ENCODE measurements around the gene IFTAP.

IFTAP gene

DNA sequence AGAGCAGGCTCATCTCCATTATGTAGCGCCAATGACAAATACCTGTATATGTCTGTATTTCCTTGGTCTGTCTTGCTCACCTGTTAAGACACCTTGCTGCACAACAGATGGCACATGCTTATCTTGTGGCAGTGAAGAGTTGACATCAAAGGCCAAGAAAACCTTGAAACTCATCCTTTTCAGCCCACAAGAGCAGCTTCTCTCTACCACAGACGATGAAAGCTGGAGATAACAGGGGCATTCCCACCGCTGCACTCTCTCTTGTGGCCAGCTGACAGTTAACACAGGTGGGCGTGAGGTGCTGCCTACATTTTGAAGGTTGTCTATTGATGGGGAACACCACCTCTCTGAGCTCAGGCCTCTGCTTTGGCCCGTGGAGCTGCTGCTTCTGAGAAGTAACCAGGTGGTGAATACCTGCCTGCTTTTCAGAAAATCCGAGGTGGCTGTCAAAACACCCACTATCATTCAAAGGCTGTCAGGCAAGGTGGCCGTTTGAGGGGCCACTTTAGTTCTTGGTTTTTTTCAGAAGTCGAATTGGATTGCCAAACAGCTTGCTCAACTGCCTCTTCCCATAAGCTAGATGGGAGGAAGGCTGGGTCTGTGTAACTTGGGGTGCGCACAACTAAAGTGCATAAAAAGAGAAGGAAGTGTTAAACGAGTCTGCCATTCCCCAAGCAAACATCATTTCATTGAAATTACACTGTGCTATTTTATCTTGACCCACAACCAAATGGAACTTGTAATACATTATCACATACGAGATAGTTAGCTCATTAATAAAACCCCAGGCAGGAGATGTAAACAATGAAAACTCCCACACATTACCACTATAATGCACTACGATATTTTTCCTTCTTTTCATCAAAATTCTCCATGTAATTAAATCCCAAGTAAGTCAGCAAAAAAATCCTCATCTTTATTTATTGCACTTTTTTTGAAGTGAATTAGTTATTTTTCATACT, 90.8 kb downstream of the IFTAP start:
- ATAC-seq (ENCODE audit: low read depth) (no peak), DNase-seq (ENCODE audit: low spot score) (no peak)
- no peaks in the 10 kb centered on the region for H3K27me3 ChIP-seq (ENCODE audit: insufficient read depth, poor library complexity, severe bottlenecking)
- H3K4me3 ChIP-seq (ENCODE audit: severe bottlenecking), result no peak overlapping the region
- H3K27ac ChIP-seq (ENCODE audit: poor library complexity, severe bottlenecking), result no peak overlapping the region
- H3K36me3 ChIP-seq (ENCODE audit: low read depth), result no peaks in the 10 kb centered on the region
- no peaks in the 10 kb centered on the region for H3K9me3 ChIP-seq (ENCODE audit: severe bottlenecking)
- no peaks in the 10 kb centered on the region for H3K4me1 ChIP-seq (ENCODE audit: insufficient read depth, poor library complexity, severe bottlenecking)
- no peak for TF ChIP-seq CTCF (IDR thresholded peaks at IDR 0.05; ENCODE audit: poor library complexity, severe bottlenecking)

DNA sequence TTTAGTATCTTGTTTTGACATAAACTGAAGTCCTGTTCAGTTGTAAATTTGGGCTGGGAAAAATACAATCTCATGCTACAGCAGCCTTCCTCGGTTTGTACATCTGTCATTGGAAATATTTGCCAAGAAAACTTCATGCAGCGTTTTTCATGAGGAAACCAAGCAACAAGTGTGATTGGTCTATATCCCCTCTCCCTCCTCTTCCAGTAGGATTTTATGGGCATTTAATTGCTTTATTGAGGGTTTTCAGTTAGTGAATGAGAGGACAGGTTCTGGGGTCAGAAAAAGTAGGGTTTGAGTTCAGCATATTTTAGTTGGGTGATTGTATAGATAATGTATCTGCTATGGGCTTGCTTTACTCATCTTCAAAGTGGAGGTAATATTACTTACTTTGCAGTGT, 93.8 kb downstream of the IFTAP start:
- no peak for TF ChIP-seq CTCF (IDR thresholded peaks at IDR 0.05; ENCODE audit: poor library complexity, severe bottlenecking)
- ATAC-seq (ENCODE audit: low read depth), result no peak
- H3K36me3 ChIP-seq (ENCODE audit: low read depth), result no peaks in the 10 kb centered on the region
- H3K4me1 ChIP-seq (ENCODE audit: insufficient read depth, poor library complexity, severe bottlenecking), result no peaks in the 10 kb centered on the region
- H3K27me3 ChIP-seq (ENCODE audit: insufficient read depth, poor library complexity, severe bottlenecking), result peaks cover 11% of the 10 kb centered on the region
- no peaks in the 10 kb centered on the region for H3K9me3 ChIP-seq (ENCODE audit: severe bottlenecking)
- no peak overlapping the region for H3K27ac ChIP-seq (ENCODE audit: poor library complexity, severe bottlenecking)
- no peak for DNase-seq (ENCODE audit: low spot score)
- H3K4me3 ChIP-seq (ENCODE audit: severe bottlenecking), result no peak overlapping the region

DNA sequence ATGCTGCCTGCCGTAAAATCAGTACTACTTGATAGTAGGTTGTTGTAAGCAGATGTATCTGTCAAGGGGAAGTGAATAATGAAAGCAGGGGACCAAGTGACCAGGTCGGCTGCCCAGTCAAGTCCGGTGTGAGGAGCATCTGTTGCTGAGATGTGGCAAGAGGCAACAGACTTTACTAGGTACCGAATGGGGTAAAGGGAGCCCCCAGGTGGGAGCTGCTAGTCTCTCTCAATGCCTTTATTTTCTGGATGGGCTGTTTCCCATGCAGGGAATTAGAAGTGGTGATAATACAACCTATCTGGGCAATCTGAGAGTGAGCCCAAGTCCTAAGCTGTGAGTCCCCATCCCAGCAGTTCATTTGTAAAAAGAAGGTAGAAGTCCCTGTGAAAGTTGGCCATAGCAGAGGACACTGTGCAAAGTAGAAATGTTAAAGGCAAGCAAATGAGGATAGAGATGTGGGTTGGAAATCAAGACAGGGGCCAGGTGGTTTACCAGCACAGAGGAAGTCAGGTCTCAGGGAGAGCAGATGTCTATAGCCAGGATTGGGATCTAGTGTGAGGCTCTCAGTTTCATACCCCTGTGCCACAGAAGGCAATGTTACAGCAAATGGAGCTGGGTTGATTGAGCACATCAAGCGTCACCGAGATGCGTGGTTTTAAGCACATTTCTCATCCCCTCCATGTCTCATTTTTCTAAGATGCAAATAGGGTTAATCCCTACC, 94.4 kb downstream of the IFTAP start:
- ATAC-seq (ENCODE audit: low read depth) (0 out of 3 replicates have a peak, but pooled peaks have one; percentile 17), DNase-seq (ENCODE audit: low spot score) (no peak)
- no peak for TF ChIP-seq CTCF (IDR thresholded peaks at IDR 0.05; ENCODE audit: poor library complexity, severe bottlenecking)
- Histone ChIP-seq H3K4me1 (ENCODE audit: insufficient read depth, poor library complexity, severe bottlenecking) (no peaks in the 10 kb centered on the region), H3K36me3 (ENCODE audit: low read depth) (no peaks in the 10 kb centered on the region), H3K27ac (ENCODE audit: poor library complexity, severe bottlenecking) (no peak overlapping the region), H3K27me3 (ENCODE audit: insufficient read depth, poor library complexity, severe bottlenecking) (peaks cover 11% of the 10 kb centered on the region), H3K4me3 (ENCODE audit: severe bottlenecking) (no peak overlapping the region), H3K9me3 (ENCODE audit: severe bottlenecking) (no peaks in the 10 kb centered on the region)

GRCh38 chr11:36689442-36689841, 95.1 kb downstream of the IFTAP start:
- no peaks in the 10 kb centered on the region for H3K36me3 ChIP-seq (ENCODE audit: low read depth)
- H3K27me3 ChIP-seq (ENCODE audit: insufficient read depth, poor library complexity, severe bottlenecking), result peaks cover 11% of the 10 kb centered on the region
- no peak for TF ChIP-seq CTCF (IDR thresholded peaks at IDR 0.05; ENCODE audit: poor library complexity, severe bottlenecking)
- H3K4me3 ChIP-seq (ENCODE audit: severe bottlenecking), result no peak overlapping the region
- no peaks in the 10 kb centered on the region for H3K9me3 ChIP-seq (ENCODE audit: severe bottlenecking)
- H3K27ac ChIP-seq (ENCODE audit: poor library complexity, severe bottlenecking), result no peak overlapping the region
- DNase-seq (ENCODE audit: low spot score) (no peak), ATAC-seq (ENCODE audit: low read depth) (no peak)
- no peaks in the 10 kb centered on the region for H3K4me1 ChIP-seq (ENCODE audit: insufficient read depth, poor library complexity, severe bottlenecking)
